UCSD-AML1 (cell line): ENCODE measurements around the gene LRRC74B.
"Not testable (repeated sequence)": the region's sequence is repeated elsewhere in the genome, so short reads cannot be mapped to it uniquely, and the experiment has no call there.

Experiments used
- DNase-seq: peaks from one replicate; lab custom pipeline; 2025; ENCODE audit not compliant: unreplicated experiment; lab: John Stamatoyannopoulos, UW

LRRC74B gene, protein sequence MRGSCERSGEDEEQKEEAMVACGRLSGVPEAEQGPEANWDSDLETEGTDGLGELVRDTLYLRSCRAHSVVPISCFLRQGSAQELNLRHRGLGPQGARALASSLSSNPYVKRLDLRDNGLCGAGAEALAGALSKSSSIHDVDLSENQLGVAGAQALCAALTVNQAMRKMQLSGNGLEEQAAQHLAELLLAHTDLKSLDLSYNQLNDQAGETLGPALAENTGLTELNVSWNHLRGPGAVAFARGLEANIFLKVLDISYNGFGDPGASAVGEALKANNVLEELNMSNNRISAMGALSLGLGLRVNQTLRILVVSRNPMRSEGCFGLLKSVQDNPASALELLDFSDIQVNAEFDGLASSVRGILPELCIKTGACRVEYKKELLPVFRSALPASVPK

DNA sequence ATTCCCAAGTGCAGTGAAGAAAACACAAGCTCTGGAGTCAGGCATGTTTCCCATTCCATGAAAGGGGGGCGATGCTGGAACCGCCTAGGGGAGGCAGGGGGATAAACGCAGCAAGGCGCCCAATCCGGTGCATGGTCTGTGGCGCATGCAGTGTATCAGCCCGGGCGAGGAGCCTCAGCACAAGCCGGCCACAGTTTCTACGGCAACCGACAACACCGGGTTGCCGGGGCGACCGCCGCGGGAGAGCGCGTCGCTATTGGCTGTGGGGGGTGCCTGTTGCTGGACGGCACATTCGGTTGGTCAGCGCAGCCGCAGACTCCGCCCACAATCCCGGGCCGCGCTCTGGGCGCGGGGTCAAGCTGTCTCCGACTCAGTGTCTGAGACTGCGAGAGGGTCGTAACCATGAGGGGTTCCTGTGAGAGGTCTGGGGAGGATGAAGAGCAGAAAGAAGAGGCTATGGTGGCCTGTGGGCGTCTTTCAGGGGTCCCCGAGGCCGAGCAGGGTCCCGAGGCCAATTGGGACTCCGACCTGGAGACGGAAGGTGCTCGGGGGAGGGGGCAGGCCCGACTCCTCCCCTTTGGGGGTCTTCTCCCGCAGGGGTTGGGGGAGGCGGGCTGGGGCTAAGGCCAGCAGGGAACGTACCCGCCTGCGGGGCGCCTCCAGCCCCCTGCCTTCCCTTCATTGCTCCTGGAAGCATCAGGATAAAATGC, at the start of gene LRRC74B:
Gene LRRC74B, plus strand, starts transcription at position 362 of the 710 bp plus-strand sequence. Its CDS starts 41 bp downstream, at position 403.
- DNase-seq = peak; percentile 66

DNA sequence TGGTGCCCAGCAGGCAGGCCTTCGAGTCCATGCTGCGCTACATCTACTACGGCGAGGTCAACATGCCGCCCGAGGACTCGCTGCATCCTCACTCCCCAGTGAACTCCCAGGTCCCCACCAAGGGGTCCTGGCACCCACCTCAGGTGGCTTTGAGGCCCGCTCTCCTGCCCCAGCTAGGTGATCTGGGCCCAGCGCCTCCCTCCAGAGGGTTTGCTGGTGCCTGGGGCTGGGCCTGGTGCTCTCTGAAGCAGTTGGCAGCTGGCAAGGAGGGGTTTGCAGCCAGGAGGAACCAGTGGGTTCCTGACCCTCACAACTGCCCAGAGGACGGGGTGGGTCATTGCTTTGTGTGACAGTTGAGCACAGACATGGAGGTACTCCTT, 49.7 kb upstream of the LRRC74B start:
- DNase-seq = no peak

DNA sequence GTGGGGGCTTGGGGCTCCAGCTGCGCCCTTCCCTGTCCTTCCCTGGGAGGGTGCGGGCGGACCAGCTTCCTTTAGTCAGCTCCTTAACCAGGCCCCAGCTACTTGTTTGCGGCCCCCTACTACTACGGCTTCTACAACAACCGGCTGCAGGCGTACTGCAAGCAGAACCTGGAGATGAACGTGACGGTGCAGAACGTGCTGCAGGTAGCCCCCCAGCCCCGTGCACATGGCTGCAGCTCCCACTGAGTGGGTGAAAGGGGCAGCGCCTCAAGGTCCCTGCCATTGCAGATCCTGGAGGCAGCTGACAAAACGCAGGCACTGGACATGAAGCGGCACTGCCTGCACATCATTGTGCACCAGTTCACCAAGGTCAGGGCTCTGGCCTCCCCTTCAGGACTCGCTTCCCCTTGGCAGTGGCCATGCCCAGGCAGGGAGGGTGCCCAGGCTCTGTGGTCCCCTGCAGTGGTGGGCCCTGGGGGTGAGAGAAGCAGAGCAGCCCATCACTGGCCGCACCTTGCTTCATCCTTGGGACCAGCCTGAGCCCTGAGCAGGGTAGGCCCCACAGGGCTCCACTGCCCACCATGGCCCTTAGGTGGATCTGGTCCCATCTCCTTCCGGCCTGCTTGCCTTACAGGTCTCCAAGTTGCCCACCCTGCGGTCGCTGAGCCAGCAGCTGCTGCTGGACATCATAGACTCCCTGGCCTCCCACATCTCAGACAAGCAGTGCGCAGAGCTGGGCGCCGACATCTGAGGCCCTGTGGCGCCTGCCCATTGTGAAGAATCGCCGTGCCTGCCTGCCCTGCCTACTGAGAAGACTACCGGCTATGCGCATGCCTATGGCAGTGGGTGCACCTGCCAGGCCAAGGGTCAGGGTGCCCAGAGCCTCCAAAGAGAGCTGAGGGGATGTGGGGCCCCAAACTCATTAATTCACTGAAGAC, 48.9 kb upstream of the LRRC74B start:
- no peak for DNase-seq

DNA sequence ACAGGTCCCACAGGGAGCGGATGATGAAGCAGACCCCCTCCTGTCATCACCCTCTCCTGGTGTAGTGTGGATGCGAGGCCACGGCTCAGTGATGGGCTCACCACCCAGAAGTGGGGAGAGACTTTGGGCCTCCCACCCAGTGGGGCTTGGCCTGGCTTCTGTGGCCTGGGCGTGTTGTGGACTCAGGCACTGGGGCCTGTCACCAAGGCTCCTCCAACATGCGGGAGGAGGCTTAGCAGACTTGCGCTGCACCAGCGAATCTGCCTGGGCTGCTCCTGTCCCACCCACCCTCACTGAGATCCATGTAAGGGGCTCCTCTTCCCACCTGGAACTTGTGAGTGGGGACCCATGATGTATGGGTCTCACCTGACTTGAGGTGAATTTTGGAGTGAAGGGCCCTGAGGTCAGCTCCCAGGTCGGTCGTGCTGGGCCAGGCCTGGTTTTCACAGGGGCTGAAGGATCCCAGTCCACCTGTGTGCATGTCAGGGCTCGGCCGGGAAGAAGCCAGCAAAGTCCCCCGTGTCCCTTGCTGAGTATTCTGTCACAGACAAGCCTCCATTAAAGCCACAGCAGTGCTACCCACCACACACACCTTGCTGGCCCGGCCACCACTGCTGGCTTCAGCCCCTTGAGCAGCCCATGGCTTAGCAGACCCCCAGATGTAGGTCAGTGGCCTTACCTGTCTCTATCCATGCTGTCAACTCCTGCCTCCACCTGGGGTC, 48.0 kb upstream of the LRRC74B start:
- no peak for DNase-seq

DNA sequence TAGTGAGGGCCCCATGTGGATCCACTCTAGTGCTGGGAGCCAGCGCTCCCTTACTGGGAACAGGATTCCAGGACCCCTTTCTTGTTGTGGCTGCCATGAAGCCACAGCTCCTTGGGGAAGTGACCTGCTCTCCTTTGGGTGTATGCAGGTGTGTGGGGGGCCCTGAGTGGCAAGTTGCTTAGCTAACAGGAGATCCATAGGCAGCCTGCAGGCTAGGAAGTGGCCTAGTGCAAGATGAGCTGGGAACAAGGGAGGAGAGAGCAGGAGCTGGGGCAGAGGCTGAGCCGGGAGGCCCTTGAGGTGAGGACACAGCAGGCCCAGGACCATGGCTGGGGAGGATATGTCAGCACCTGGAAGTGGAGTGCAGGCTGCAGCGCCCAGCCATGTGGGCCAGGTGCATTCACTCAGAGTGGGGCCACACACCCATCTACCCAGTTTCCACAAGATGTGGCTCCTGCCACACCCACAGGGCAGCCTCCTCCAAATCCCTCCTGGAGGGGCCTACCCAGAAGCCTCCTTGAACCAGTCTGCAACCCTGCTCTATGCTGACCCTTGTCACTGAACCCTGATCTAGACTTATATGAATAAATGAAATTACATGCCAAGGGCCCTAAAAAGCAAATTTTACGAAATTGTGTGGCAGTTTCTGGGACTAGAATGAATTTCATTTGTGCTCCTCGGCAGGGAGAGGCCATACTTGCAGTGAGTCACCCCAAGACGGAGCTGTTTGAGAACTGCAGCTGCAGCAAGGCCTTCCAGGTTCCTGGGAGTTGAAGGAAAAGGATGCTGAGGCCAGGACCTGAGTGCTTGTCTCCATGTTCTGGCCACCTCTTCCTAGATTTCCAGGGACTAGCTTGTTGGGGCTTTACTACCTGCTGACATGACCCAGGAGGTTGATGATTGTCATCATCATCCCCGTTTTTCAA, 47.1 kb upstream of the LRRC74B start:
- no peak for DNase-seq

DNA sequence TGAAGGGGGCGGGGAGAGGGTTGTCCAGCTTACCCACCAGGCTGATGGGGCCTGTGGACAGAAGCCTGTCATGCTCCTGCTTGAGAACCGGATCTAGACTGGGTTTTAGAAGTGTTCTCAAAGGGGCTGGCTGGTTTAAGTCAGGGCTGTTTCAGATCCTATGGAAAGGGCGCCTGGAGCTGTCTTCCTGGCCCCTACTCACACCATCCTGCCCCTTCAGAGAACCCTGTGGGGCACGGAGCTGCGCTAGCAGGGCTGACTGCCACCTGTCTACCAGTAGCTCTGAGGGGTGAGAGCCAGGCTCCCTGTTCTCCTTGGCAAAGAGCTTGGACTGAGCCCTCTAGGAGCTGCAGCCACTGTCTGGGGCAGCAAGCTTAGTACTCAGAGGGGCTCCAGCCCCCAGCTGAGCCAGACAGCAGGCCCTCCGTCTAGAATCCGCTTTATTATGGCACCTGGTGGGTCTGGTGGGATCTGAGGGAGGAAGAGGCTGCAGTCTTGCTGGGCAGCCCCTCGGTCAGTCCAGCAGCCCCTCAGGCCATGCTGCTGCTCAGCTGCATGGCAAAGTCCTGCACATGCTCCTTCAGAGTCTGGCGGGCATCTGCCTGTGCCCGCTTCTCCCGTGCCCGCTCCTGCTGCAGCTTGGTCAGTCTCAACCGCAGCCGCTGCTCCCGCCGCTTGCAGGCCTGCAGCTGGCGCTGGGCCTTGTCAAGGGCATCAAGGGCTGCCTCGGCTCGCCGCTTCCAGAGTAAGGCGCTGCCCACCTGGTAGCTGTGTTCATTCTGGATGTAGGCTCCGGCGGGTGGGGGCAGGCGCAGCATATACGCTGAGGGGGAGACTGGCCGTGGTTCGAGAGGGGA, 46.2 kb upstream of the LRRC74B start:
- no peak for DNase-seq

DNA sequence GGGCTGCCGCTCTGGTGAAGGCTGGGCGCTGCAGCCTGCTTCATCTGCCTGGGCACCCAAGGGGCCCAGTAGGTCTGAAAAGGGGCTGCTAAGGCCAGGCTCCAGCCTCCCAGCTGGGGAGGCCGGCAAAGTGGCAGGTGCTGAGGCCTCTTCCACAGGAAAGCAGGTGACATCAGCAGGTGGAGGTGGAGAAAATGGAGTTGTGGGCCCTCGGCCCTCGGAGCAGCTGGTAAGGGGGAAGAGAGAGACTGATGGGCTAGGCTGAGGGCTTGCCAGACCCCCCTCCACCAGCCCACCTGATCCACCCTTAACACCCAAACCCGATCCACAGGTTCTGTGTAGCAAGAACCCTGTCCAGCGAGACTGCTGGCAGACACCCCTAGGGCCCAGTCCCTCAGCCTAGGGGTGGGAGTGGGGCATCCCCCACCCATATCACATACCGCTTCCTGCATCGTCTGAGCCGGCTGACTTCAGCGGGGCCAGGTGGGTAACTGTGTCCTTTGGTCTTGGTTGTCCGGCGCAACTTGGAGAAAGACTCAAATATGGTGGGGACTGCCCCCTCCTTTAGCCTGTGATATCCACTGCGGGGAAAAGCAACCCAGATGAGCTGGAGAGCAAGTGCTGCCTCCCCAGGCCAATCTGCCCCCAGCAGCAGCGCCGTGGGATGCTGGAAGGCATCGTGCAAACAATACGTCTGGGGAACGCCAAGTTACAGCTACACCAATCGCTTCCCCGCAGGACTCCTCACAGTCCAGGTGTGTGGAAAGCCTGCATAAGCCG, 45.3 kb upstream of the LRRC74B start:
- no peak for DNase-seq

DNA sequence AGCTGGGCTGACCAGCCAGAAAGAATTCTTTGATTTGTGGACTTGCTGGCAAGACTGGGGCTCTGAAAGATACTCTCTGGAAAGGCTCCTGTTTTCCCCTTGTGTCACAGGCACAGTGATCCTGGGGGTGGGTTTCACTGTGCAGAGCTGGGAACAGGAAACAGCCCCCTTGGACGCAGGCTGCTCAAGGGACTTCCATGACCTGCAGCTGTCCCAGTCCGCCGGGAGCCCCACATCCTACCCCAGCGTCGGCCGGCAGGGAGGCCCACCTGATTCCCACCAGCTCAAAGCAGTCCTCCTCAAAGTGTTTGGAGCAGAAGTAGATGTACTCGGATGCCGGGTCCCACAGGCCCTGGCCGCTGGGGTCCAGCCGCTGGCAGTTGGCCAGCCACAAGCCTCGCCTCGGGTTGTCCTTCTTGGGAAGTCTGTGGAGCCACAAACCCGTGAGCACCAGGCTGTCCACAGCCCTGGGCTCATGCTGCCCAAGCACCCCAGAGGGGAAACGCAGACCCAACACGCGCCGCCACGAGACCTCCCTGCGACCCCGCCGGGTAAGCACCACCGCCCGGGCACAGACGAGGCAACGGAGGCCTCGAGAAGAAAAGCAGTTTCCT, 44.7 kb upstream of the LRRC74B start:
- no peak for DNase-seq

DNA sequence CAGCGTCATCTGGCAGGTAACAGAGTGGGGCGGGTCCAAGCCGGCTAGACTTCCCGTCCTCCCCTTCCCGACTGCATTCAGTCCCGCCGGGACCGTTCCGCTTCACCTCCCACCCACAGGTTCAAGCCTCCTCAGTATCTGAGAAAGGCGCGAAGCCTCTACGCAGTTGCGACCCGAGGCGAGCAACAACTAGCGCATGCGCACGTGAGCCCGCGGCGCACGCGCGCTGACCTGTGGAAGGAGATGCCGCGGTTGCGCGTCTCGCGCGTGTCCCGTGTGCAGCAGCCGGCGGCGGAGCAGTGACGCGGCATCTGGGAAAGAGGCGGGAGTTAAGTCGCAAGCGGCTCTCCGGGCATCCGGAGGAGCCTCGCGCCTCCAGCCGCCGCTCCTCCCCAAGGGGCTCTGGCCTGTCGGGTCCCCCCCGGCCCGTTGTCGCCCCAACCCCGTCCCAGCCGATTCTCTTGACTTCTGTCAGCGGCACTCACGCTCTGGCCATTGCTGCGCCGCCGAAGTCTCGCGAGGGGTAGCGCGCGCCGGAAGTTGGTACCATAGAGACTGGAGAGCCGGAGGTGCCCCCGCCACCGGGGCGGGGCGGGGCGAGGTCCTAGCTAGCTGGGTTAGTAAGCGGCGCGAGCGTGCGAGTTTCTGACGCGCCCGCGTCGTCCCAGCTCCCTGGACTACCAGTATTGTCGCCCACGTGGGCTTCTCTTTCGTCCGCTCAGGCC, 44.0 kb upstream of the LRRC74B start, which contains the start of gene THAP7:
Gene THAP7, minus strand, starts transcription at position 518 of the 725 bp plus-strand sequence. Its CDS starts 207 bp downstream, at position 311.
- DNase-seq = peak; percentile 97

DNA sequence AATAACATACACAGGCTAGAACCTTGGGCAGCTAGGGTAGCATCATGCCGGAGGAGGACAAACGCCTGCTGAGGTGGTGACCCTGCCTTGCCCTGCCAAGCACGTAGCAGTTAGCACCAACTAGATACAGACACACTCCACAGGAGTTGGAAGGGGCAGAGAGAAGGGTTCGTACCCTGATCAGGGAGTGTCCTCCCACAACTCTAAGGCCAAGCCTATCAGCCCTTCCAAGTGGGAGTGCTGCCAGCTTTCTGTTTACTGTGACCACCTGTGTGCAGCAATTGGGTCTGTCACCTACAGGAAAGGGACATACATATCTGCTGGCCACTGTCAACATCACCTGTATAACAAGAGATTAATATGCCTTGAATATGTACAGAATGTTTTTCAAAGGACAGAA, 42.0 kb upstream of the LRRC74B start:
- no peak for DNase-seq

DNA sequence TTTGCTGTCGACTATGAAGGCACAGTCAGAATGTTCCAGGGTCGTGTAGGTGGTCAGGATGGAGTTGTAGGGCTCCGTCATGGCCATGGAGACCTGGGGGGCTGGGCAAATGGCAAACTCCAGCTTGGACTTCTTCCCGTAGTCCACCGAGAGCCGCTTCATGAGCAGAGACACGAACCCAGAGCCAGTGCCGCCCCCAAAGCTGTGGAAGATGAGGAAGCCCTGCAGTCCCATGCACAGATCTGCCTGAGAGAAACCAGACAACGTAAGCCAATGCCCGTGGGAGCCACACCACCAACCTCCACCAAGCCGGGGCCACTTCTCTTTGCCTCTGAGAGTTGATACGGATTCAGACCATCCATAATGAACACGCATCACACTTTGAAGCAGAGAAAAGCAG, 36.5 kb upstream of the LRRC74B start:
- DNase-seq = not testable (repeated sequence)

DNA sequence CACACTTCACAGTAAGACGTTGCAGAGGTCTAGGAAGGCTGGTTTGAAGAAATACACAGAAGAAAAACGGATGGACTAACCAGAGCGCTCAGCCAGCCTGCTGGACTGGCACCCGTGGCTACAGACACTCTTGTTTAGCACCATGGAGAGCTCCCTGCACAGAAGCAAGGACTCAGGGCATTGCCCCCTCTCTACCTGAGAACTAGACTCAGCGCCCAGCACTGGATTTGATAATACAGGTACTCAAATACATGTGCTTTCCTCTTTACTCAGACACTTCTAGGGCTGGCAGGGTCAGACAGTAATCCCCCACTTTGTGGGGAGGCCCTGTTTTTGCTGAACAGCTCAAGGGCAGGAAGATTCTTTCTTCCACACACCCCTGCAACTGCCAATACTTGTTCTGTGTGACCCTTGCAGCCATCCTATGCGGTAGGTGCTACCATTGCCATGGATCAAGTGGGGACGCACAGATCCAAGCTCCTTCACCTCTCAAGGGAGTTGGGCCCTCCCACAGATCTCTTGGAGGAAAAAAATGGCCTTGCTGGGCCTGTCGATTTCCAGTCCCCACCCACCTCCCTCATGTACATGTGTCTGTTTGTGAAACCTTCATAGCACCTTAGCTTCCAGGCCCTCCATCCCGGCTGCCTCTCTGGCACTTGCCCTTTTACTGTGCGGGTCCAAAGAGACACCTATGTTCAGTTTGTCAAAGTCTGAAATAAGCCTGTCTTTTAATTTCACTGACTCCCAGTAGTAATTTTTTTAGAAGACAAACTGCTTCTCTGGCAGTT, 35.9 kb upstream of the LRRC74B start:
- peak; percentile 34 for DNase-seq

DNA sequence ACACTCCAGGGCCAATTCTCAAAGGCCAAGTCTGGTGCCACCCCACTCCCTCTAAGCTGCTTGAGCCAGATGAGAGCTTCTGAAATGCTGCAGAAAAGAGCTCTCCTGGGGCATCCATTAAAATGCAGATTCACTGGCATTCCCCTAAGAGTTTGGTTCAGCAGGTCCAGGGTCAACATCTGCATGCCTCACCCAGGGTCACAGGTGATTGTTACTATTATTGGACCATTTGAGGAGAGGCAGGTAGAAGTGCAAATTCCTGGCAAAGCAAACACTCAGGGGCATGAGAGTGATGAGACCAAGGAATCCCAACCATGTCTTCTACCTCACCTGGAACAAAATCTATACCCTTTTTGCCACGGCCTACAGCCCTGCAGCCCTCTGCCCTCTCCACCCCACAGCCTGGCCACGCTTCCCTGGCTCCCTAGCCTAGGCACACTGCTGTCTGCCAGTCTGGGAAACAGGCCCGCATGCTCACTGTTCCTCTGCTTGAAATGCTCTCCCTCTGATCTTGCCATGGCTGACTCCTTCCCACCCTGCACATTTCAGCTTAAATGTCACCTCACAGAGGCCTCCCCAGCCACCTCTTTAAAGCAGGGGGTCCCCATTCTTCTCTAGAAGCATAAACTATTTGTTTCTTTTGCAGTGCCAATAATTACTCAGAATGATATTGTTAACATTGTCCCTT, 35.2 kb upstream of the LRRC74B start:
- no peak for DNase-seq

DNA sequence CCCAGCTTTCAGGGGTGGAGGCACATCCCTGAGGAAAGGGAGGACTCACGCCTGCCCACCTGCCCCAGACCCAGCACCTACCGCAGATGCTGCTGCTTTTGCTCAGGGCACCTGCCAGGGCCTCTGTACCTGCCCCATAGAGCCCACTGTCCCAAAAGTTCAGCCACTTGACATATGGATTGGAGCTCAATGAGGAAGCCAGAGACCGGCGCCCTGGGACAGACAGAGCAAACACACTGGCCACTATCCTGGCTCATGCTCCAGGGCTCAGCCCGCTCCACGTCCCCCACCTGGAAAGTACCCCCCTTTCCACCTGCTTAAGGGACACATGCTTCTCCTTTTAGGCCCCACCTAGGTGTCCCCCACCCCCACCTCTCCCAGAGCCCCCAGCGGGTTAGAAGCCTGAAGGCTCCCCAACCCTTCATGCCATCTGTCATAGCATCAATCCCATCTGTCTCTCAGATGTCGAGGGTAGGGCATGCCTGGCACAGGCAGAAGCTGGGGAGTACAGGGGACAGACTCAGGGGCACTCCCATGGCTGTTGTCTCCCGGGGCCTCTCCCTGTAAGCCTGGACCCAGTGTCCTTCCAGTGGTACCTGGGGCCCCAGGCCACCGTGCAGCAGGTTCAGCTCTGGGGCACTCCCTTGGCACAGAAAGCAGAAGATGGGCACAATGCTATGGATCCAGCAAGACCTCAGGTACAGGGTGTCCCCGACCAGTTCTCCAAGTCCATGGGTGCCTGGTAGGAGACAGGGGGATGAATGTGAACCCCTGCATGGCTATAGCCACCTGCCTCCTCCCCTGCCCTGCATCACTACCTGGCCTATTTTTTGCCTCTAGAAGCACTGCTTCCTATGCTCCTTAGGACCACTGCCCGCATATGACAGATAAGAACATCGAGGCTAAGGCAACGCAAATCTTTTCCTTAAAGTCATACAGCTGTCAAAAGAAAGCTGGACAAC, 33.0 kb upstream of the LRRC74B start:
- DNase-seq = no peak
